Heart right ventricle (tissue), 16 donors: ENCODE data around the gene CTTNBP2. TPM values are rescaled to one million over a fixed set of nuclear protein-coding genes. Genes with fewer than 3 reads are reported as not detected.
A peak's percentile ranks its signal among the peaks of the same experiment; 100 is the strongest.

Source experiments
- ATAC-seq, 8 donors: fragments of 200-7000 bp; cut with Tn5 transposase; one replicate each; pipeline ENCODE4 v1.9.1; 2020; ENCODE audit warnings: mild to moderate bottlenecking in 8 of 8, moderate library complexity in 8 of 8, moderate number of reproducible peaks in 1 of 8
- DNase-seq, 2 donors: peaks; one replicate each; pipeline ENCODE4 v3.0.0-alpha.2; 2020
- H3K27ac ChIP-seq, 10 donors: fragments of 200-600 bp; sonication (generic) in 2 of 10; one replicate each; pipeline versions ENCODE4 v1.5.0 to v1.8.0; 2020 to 2022; ENCODE audit warnings: mild to moderate bottlenecking in 3 of 10
- H3K27me3 ChIP-seq, 7 donors: fragments of 200-600 bp; one replicate each; pipeline ENCODE4 v1.8.0; 2021 to 2022; ENCODE audit warnings: mild to moderate bottlenecking in 2 of 7
- H3K36me3 ChIP-seq, 9 donors: fragments of 200-600 bp; sonication (generic) in 1 of 9; one replicate each; pipeline versions ENCODE4 v1.5.0 to v1.8.0; 2020 to 2022; ENCODE audit warnings: mild to moderate bottlenecking in 2 of 9
- H3K4me1 ChIP-seq, 9 donors: fragments of 200-600 bp; sonication (generic) in 1 of 9; one replicate each; pipeline versions ENCODE4 v1.5.0 to v1.8.0; 2020 to 2022; ENCODE audit warnings: mild to moderate bottlenecking in 4 of 9
- H3K4me3 ChIP-seq, 10 donors: fragments of 200-600 bp; sonication (generic) in 2 of 10; one replicate each; pipeline versions ENCODE4 v1.5.0 to v1.8.0; 2020 to 2022; ENCODE audit warnings: mild to moderate bottlenecking in 7 of 10, moderate library complexity in 2 of 10
- H3K9me3 ChIP-seq, 11 donors: fragments of 200-600 bp in 10 of 11; sonication (generic) in 2 of 11; one replicate each; pipeline versions ENCODE4 v1.5.0 to v1.8.0; 2013 to 2022; ENCODE audit warnings: mild to moderate bottlenecking in 2 of 11, control low read depth in 1 of 11, moderate library complexity in 1 of 11
- WGBS, 2 donors: extraction: QIAGEN DNeasy Blood & Tissue Kit; methylation state at CpG; one replicate each; pipeline ENCODE4 v1.1.7; 2013; ENCODE audit warnings: inconsistent platforms in 1 of 2; 5-methylcytosine and 5-hydroxymethylcytosine counted together
- intact Hi-C, 10 donors: fragments of 100-400 bp; cut with DNase I; formaldehyde crosslinking; loops; one replicate each; pipeline versions ENCODE4 v1.11.1 to v1.14.2; 2022
- polyA plus RNA-seq, 2 donors: library from polyadenylated mRNA; stranded (reverse); fragments of 200-250 nt; gene quantifications; one replicate each; pipeline ENCODE4 v1.2.3, GENCODE V29; 2013
- total RNA-seq, 10 donors: library from RNA; stranded (reverse); fragmentation: NEBNext Ultra II Directional in 3 of 10; extraction: Animal tissue kit (Norgen Biotek cat#: 25700) in 3 of 10; gene quantifications; one replicate each; pipeline versions ENCODE4 v1.2.1 to v1.2.4, GENCODE V29; 2021 to 2023
- TF ChIP-seq, protein P1 (sequence below), 9 donors: fragments of 200-600 bp; sonication (generic) in 2 of 9; IDR thresholded peaks; one replicate each; pipeline versions ENCODE4 v1.5.0 to v1.8.0; 2021 to 2022; ENCODE audit warnings: antibody characterized with exemption in 9 of 9, mild to moderate bottlenecking in 5 of 9, moderate library complexity in 1 of 9
- donor health status: Arrhythmogenic right ventricular cardiomyopathy.
- donor health status: ischemic (EF 13 %, LVEDD 7.1; RV severe dilation, severe dysfunction).
- donor health status: healthy with polysubstance abuse.
- donor health status: DM: no; HTN: yes; CAD: no.
- donor health status: DM: no; HTN: no; CAD: no.
- donor health status: ischemic (EF 25% LVEDD 6.9; RV normal size, moderate dysfunction).
- donor health status: ischemic (EF 25% LVEDD 5.7; RV mildly dilated, moderate dysfunction).
- donor health status: healthy.
- donor health status: DM: yes; HTN: yes; CAD: no.
- donor health status: Ischemic cardiomyopathy.
- donor health status: ischemic (EF 35%, LVEDD 5.7; RV mildly dilated, moderate dysfunction).
- donor health status: nonischemic (EF 11% LVEDD 7.7; RV severe dilation, severe dysfunction).
- donor health status: DM: yes; HTN: yes; CAD: no.
- donor health status: PGD.
- donor health status: ischemic (EF 29% LVEDD 5.4; RV normal size, mild dysfunction).
- donor health status: nonischemic (EF 23%, LVEDD 6.1; RV moderate dilation, normal function).

The CTTNBP2 gene
- total and polyA plus RNA-seq, 12 donors, result 0.41 to 2.0 (median 0.97) TPM

DNA sequence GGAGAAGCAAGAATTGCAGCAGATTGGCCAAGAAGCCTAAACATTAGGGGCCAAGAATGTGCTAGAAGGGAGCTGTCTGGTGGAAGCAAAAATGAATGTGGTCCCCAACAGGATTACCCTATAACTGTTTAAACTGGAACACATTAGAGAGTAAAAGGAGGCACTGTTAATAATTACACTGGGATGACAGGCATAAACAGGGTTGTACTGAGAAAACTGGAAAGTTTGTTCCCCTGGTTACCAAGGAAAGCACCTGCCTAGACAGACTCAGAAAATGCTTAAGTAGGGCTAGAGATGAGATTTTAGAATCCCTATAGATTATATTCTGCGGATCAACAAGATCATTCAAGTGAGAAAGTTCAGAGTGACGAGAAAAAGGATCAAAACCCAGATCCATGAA is 100.8 kb downstream of the CTTNBP2 start:
- ATAC-seq, result no peak
- WGBS, 2 donors, result 98 to 100% methylated on average over 2 of the region's 2 CpGs
- TF ChIP-seq, protein P1, sequence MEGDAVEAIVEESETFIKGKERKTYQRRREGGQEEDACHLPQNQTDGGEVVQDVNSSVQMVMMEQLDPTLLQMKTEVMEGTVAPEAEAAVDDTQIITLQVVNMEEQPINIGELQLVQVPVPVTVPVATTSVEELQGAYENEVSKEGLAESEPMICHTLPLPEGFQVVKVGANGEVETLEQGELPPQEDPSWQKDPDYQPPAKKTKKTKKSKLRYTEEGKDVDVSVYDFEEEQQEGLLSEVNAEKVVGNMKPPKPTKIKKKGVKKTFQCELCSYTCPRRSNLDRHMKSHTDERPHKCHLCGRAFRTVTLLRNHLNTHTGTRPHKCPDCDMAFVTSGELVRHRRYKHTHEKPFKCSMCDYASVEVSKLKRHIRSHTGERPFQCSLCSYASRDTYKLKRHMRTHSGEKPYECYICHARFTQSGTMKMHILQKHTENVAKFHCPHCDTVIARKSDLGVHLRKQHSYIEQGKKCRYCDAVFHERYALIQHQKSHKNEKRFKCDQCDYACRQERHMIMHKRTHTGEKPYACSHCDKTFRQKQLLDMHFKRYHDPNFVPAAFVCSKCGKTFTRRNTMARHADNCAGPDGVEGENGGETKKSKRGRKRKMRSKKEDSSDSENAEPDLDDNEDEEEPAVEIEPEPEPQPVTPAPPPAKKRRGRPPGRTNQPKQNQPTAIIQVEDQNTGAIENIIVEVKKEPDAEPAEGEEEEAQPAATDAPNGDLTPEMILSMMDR (IDR thresholded peaks at IDR 0.05), result no peak
- no peak for DNase-seq
- H3K36me3 ChIP-seq, result peaks cover 0 to 10% (median 0%) of the 10 kb centered on the region in 9 donors
- intact Hi-C loops, result no loop called here
- H3K4me1 ChIP-seq, result peaks cover 0 to 30% (median 4%) of the 10 kb centered on the region in 9 donors
- no peak overlapping the region for H3K27ac ChIP-seq
- H3K9me3 ChIP-seq, result no peaks in the 10 kb centered on the region
- no peaks in the 10 kb centered on the region for H3K27me3 ChIP-seq
- no peak overlapping the region for H3K4me3 ChIP-seq

DNA sequence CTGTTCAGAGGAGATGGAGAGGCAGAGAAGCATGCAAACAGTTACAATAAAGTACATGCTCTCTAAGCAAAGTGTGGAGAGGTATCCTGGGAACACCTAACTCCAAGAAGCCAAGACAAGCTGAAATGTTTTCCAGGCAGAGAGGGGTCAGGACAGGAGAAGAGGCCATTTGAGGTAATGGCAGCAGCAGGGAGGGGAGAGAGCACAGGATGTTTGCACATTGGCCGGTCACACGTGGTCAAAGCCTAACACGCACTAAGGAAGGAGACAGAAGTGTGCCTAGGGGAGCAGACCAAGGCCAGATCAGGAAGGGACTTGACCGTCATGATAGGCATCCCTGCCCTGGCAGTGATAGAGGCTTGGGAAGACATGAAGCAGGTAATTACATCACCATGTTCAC is 101.5 kb downstream of the CTTNBP2 start:
- intact Hi-C loops, result no loop called here

DNA sequence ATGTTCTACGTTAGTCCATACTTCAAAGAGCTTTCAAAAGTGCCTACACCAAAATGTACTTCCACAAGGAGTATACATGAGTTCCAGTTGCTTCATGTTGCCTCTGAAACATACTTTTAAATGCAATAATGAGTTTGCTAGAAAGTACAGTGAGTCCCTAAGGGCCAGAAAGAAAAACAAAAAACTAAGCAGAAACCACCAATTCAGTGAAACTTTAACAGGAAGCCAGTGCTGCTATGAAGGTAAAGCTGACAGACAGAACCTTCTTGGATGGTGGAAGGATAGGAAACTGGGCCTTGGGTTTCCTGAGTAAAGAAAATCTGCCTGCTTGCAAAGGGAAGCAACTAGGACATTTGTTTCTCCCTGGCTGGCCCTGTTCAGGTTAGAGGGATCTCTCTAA is 104.2 kb downstream of the CTTNBP2 start:
- H3K27ac ChIP-seq, result no peak overlapping the region
- 94 to 95% methylated on average over 1 of the region's 1 CpG for WGBS, 2 donors
- no peak overlapping the region for H3K4me3 ChIP-seq
- TF ChIP-seq, protein P1 (IDR thresholded peaks at IDR 0.05), result no peak
- H3K4me1 ChIP-seq, result peaks cover 0 to 10% (median 0%) of the 10 kb centered on the region in 9 donors
- no peaks in the 10 kb centered on the region for H3K9me3 ChIP-seq
- peaks cover 0 to 4% (median 0%) of the 10 kb centered on the region in 9 donors for H3K36me3 ChIP-seq
- no peaks in the 10 kb centered on the region for H3K27me3 ChIP-seq
- ATAC-seq (no peak), DNase-seq (no peak)
- intact Hi-C loops, result no loop called here

More for the DNA sequence above, 101.5 kb downstream of the CTTNBP2 start:
- 28 to 30% methylated on average over 4 of the region's 4 CpGs for WGBS, 2 donors
- TF ChIP-seq, protein P1 (IDR thresholded peaks at IDR 0.05), result no peak
- H3K4me3 ChIP-seq, result no peak overlapping the region
- H3K4me1 ChIP-seq, result peaks cover 0 to 30% (median 4%) of the 10 kb centered on the region in 9 donors
- DNase-seq, result no peak
- peak in 1 of 8 donors; percentile 39 for ATAC-seq
- peaks cover 0 to 4% (median 0%) of the 10 kb centered on the region in 9 donors for H3K36me3 ChIP-seq
- H3K27ac ChIP-seq, result no peak overlapping the region
- H3K27me3 ChIP-seq, result no peaks in the 10 kb centered on the region
- no peaks in the 10 kb centered on the region for H3K9me3 ChIP-seq

DNA sequence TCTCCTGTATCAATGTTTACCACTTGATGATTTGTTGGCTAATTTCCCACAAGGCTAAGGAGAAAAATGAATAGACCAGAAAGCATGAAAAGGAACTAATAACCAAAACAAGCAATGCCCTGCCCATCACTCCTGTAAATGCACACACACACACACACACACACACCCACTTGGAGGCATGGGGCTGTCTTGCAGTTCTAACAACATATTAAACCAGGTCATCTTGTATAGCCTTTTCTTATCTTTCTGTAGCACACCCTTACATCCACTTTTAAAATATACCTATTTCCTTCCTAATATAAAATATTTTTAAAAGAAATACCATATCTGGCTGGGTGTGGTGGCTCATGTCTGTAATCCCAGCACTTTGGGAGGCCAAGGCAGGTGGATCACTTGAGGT is 105.3 kb downstream of the CTTNBP2 start:
- intact Hi-C loops, result no loop called here
- Histone ChIP-seq H3K36me3 (peaks cover 0 to 4% (median 0%) of the 10 kb centered on the region in 9 donors), H3K27me3 (no peaks in the 10 kb centered on the region), H3K4me1 (peaks cover 0 to 8% (median 0%) of the 10 kb centered on the region in 9 donors), H3K27ac (no peak overlapping the region), H3K9me3 (no peaks in the 10 kb centered on the region), H3K4me3 (no peak overlapping the region)
- DNase-seq (no peak), ATAC-seq (no peak)
- TF ChIP-seq, protein P1 (IDR thresholded peaks at IDR 0.05), result no peak
